ENCODE measurements around the gene ZBTB17.
A peak's percentile ranks its signal among the peaks of the same experiment; 100 is the strongest.
"Not testable (repeated sequence)": the region's sequence is repeated elsewhere in the genome, so short reads cannot be mapped to it uniquely, and the experiment has no call there.

Gene ZBTB17

GRCh38 chr1:15975805-15976680 lies at the start of gene ZBTB17:
Gene ZBTB17, minus strand, starts transcription at chr1:15976101. Its CDS starts 27,606 bp downstream, at chr1:15948495.
- peak; percentile 93 to 95 (median 94) for DNase-seq (ENCODE audit: low read depth in 3 of 3, low spot score in 1 of 3)

- DNase-seq (ENCODE audit: low read depth in 3 of 3, low spot score in 1 of 3): no peak
Measured at GRCh38 chr1:16023050-16023653, 47.3 kb upstream of the ZBTB17 start.

GRCh38 chr1:16022393-16022792 lies 46.5 kb upstream of the ZBTB17 start:
- DNase-seq (ENCODE audit: low read depth in 3 of 3, low spot score in 1 of 3): no peak

- no peak for DNase-seq (ENCODE audit: low read depth in 3 of 3, low spot score in 1 of 3)
Measured at GRCh38 chr1:16021681-16022080, 45.8 kb upstream of the ZBTB17 start, which contains the start of gene CLCNKA. Gene CLCNKA, plus strand, starts transcription at chr1:16022036. Its CDS starts 584 bp downstream, at chr1:16022620.

GRCh38 chr1:16020878-16021277 lies 45.0 kb upstream of the ZBTB17 start:
- DNase-seq (ENCODE audit: low read depth in 3 of 3, low spot score in 1 of 3): not testable (repeated sequence)

GRCh38 chr1:16020325-16020724 lies 44.4 kb upstream of the ZBTB17 start:
- DNase-seq (ENCODE audit: low read depth in 3 of 3, low spot score in 1 of 3): no peak

GRCh38 chr1:16019644-16020277 lies 43.9 kb upstream of the ZBTB17 start:
- no peak for DNase-seq (ENCODE audit: low read depth in 3 of 3, low spot score in 1 of 3)

GRCh38 chr1:16018749-16019643 lies 43.1 kb upstream of the ZBTB17 start:
- no peak for DNase-seq (ENCODE audit: low read depth in 3 of 3, low spot score in 1 of 3)

- no peak for DNase-seq (ENCODE audit: low read depth in 3 of 3, low spot score in 1 of 3)
Measured at GRCh38 chr1:16018308-16018707, 42.4 kb upstream of the ZBTB17 start.

- DNase-seq (ENCODE audit: low read depth in 3 of 3, low spot score in 1 of 3): no peak
Measured at GRCh38 chr1:16017461-16018303, 41.8 kb upstream of the ZBTB17 start, which contains the start of gene HSPB7. Gene HSPB7, minus strand, starts transcription at chr1:16018043. Its CDS starts 80 bp downstream, at chr1:16017963.

GRCh38 chr1:16017076-16017460 lies 41.2 kb upstream of the ZBTB17 start:
- no peak for DNase-seq (ENCODE audit: low read depth in 3 of 3, low spot score in 1 of 3)

GRCh38 chr1:16015960-16016901 lies 40.3 kb upstream of the ZBTB17 start:
- no peak for DNase-seq (ENCODE audit: low read depth in 3 of 3, low spot score in 1 of 3)

GRCh38 chr1:16015491-16015890 lies 39.6 kb upstream of the ZBTB17 start:
- no peak for DNase-seq (ENCODE audit: low read depth in 3 of 3, low spot score in 1 of 3)

GRCh38 chr1:16014509-16015482 lies 38.9 kb upstream of the ZBTB17 start:
- no peak for DNase-seq (ENCODE audit: low read depth in 3 of 3, low spot score in 1 of 3)

GRCh38 chr1:16013908-16014258 lies 38.0 kb upstream of the ZBTB17 start:
- no peak for DNase-seq (ENCODE audit: low read depth in 3 of 3, low spot score in 1 of 3)

GRCh38 chr1:16013220-16013907 lies 37.5 kb upstream of the ZBTB17 start:
- peak in 2 of 3 donors; percentile 25 to 42 for DNase-seq (ENCODE audit: low read depth in 3 of 3, low spot score in 1 of 3)

- DNase-seq (ENCODE audit: low read depth in 3 of 3, low spot score in 1 of 3): no peak
Measured at GRCh38 chr1:16012590-16013219, 36.8 kb upstream of the ZBTB17 start.
